IPS-18a (cell line): ENCODE results near the gene CIAO3.

Experiments
- H3K27ac ChIP-seq: one replicate; pipeline ENCODE4 v1.5.1; 2013; ENCODE audit warnings: low read length
- H3K27me3 ChIP-seq: one replicate; pipeline ENCODE4 v1.6.1; 2013; ENCODE audit warnings: mild to moderate bottlenecking, low read length; ENCODE audit not compliant: control insufficient read depth, insufficient read depth
- H3K36me3 ChIP-seq: one replicate; pipeline ENCODE4 v1.6.1; 2013; ENCODE audit warnings: low read depth, low read length; ENCODE audit not compliant: control insufficient read depth
- H3K4me1 ChIP-seq: one replicate; pipeline ENCODE4 v1.6.1; 2013; ENCODE audit warnings: low read depth, low read length; ENCODE audit not compliant: control insufficient read depth
- H3K4me3 ChIP-seq: one replicate; pipeline ENCODE4 v1.5.1; 2013; ENCODE audit warnings: low read length
- H3K9ac ChIP-seq: one replicate; pipeline ENCODE4 v1.6.1; 2013; ENCODE audit warnings: mild to moderate bottlenecking, low read length, moderate library complexity
- H3K9me3 ChIP-seq: one replicate; pipeline ENCODE4 v1.6.1; 2013; ENCODE audit warnings: low read depth, low read length; ENCODE audit not compliant: control insufficient read depth

The CIAO3 gene

GRCh38 chr16:774086-775001 lies 33.5 kb upstream of the CIAO3 start:
- Histone ChIP-seq H3K27me3 (no peaks in the 10 kb centered on the region), H3K27ac (no peak overlapping the region)

GRCh38 chr16:772959-773358 lies 32.2 kb upstream of the CIAO3 start:
- no peak overlapping the region for H3K9ac ChIP-seq
- H3K27me3 ChIP-seq = no peaks in the 10 kb centered on the region
- H3K36me3 ChIP-seq = no peaks in the 10 kb centered on the region
- H3K4me1 ChIP-seq = no peaks in the 10 kb centered on the region
- H3K9me3 ChIP-seq = no peaks in the 10 kb centered on the region
- H3K4me3 ChIP-seq = no peak overlapping the region
- H3K27ac ChIP-seq = no peak overlapping the region

More at GRCh38 chr16:774086-775001, 33.5 kb upstream of the CIAO3 start:
- no peak overlapping the region for H3K4me3 ChIP-seq
- no peaks in the 10 kb centered on the region for H3K36me3 ChIP-seq
- H3K4me1 ChIP-seq = no peaks in the 10 kb centered on the region
- H3K9ac ChIP-seq = no peak overlapping the region
- H3K9me3 ChIP-seq = no peaks in the 10 kb centered on the region

GRCh38 chr16:770411-770810 lies 29.6 kb upstream of the CIAO3 start:
- Histone ChIP-seq H3K9me3 (no peaks in the 10 kb centered on the region), H3K27ac (no peak overlapping the region), H3K4me3 (no peak overlapping the region), H3K9ac (no peak overlapping the region), H3K36me3 (no peaks in the 10 kb centered on the region), H3K27me3 (no peaks in the 10 kb centered on the region), H3K4me1 (no peaks in the 10 kb centered on the region)

GRCh38 chr16:769934-770333 lies 29.1 kb upstream of the CIAO3 start:
- Histone ChIP-seq H3K4me1 (no peaks in the 10 kb centered on the region), H3K27me3 (no peaks in the 10 kb centered on the region), H3K27ac (no peak overlapping the region), H3K9me3 (no peaks in the 10 kb centered on the region), H3K9ac (no peak overlapping the region), H3K36me3 (no peaks in the 10 kb centered on the region), H3K4me3 (no peak overlapping the region)

GRCh38 chr16:769184-769784 lies 28.5 kb upstream of the CIAO3 start:
- no peaks in the 10 kb centered on the region for H3K9me3 ChIP-seq
- no peak overlapping the region for H3K9ac ChIP-seq
- H3K36me3 ChIP-seq = no peaks in the 10 kb centered on the region
- no peak overlapping the region for H3K27ac ChIP-seq
- no peak overlapping the region for H3K4me3 ChIP-seq
- H3K27me3 ChIP-seq = no peaks in the 10 kb centered on the region
- H3K4me1 ChIP-seq = no peaks in the 10 kb centered on the region

GRCh38 chr16:768428-768827 lies 27.6 kb upstream of the CIAO3 start:
- H3K4me3 ChIP-seq = no peak overlapping the region
- H3K27me3 ChIP-seq = no peaks in the 10 kb centered on the region

GRCh38 chr16:767743-768235 lies 27.0 kb upstream of the CIAO3 start:
- Histone ChIP-seq H3K9me3 (no peaks in the 10 kb centered on the region), H3K9ac (no peak overlapping the region), H3K4me3 (no peak overlapping the region), H3K27ac (no peak overlapping the region), H3K27me3 (no peaks in the 10 kb centered on the region), H3K4me1 (no peaks in the 10 kb centered on the region), H3K36me3 (no peaks in the 10 kb centered on the region)

More at GRCh38 chr16:768428-768827, 27.6 kb upstream of the CIAO3 start:
- Histone ChIP-seq H3K9ac (no peak overlapping the region), H3K9me3 (no peaks in the 10 kb centered on the region), H3K36me3 (no peaks in the 10 kb centered on the region), H3K4me1 (no peaks in the 10 kb centered on the region), H3K27ac (no peak overlapping the region)

- Histone ChIP-seq H3K27me3 (no peaks in the 10 kb centered on the region), H3K9me3 (no peaks in the 10 kb centered on the region), H3K4me3 (no peak overlapping the region), H3K27ac (no peak overlapping the region), H3K9ac (no peak overlapping the region), H3K36me3 (no peaks in the 10 kb centered on the region), H3K4me1 (no peaks in the 10 kb centered on the region)
Measured at GRCh38 chr16:766820-767640, 26.2 kb upstream of the CIAO3 start.

- no peak overlapping the region for H3K27ac ChIP-seq
- no peak overlapping the region for H3K4me3 ChIP-seq
- no peaks in the 10 kb centered on the region for H3K4me1 ChIP-seq
- H3K9ac ChIP-seq = no peak overlapping the region
- no peaks in the 10 kb centered on the region for H3K9me3 ChIP-seq
- H3K36me3 ChIP-seq = no peaks in the 10 kb centered on the region
- H3K27me3 ChIP-seq = no peaks in the 10 kb centered on the region
Measured at GRCh38 chr16:766008-766819, 25.4 kb upstream of the CIAO3 start.

- no peaks in the 10 kb centered on the region for H3K36me3 ChIP-seq
- H3K4me1 ChIP-seq = no peaks in the 10 kb centered on the region
- H3K4me3 ChIP-seq = no peak overlapping the region
Measured at GRCh38 chr16:765488-765865, 24.7 kb upstream of the CIAO3 start.

More at GRCh38 chr16:765488-765865, 24.7 kb upstream of the CIAO3 start:
- H3K27ac ChIP-seq = no peak overlapping the region
- no peaks in the 10 kb centered on the region for H3K27me3 ChIP-seq
- no peaks in the 10 kb centered on the region for H3K9me3 ChIP-seq
- no peak overlapping the region for H3K9ac ChIP-seq
